ENCODE measurements around the gene DRC1. TPM values are rescaled to one million over a fixed set of nuclear protein-coding genes. Genes with fewer than 3 reads are reported as not detected.

DRC1 gene
- polyA plus RNA-seq, 6 donors from 2014 or later, result not detected

GRCh38 chr2:26376799-26377198 is 24.9 kb upstream of the DRC1 start:
- peaks cover 0 to 2% (median 0%) of the 10 kb centered on the region in 7 donors for H3K9me3 Mint-ChIP-seq
- no peaks in the 10 kb centered on the region for H3K27me3 Mint-ChIP-seq
- no peak overlapping the region for H3K27ac Mint-ChIP-seq
- H3K36me3 Mint-ChIP-seq, result peaks cover 36 to 43% of the 10 kb centered on the region in 2 donors
- DNase-seq, result no peak
- ATAC-seq (ENCODE audit: low read depth in 2 of 2), result no peak
- no peaks in the 10 kb centered on the region for H3K4me1 Mint-ChIP-seq
- no peak overlapping the region for H3K4me3 Mint-ChIP-seq

GRCh38 chr2:26380281-26380680 is 21.4 kb upstream of the DRC1 start:
- H3K4me3 Mint-ChIP-seq, result no peak overlapping the region
- peak overlapping the region in 1 of 6 donors; percentile 28 for H3K27ac Mint-ChIP-seq
- H3K27me3 Mint-ChIP-seq, result no peaks in the 10 kb centered on the region
- ATAC-seq (ENCODE audit: low read depth in 2 of 2) (no peak), DNase-seq (no peak)
- H3K9me3 Mint-ChIP-seq, result no peaks in the 10 kb centered on the region
- peaks cover 29 to 33% of the 10 kb centered on the region in 2 donors for H3K36me3 Mint-ChIP-seq
- H3K4me1 Mint-ChIP-seq, result no peaks in the 10 kb centered on the region

- Mint-ChIP-seq H3K4me3 (no peak overlapping the region), H3K27ac (no peak overlapping the region), H3K36me3 (peaks cover 18 to 25% of the 10 kb centered on the region in 2 donors), H3K27me3 (no peaks in the 10 kb centered on the region), H3K4me1 (no peaks in the 10 kb centered on the region), H3K9me3 (no peaks in the 10 kb centered on the region)
- ATAC-seq (ENCODE audit: low read depth in 2 of 2), result no peak
- DNase-seq, result no peak
Measured at GRCh38 chr2:26382564-26382963, 19.2 kb upstream of the DRC1 start.

GRCh38 chr2:26384183-26384582 is 17.5 kb upstream of the DRC1 start:
- H3K4me3 Mint-ChIP-seq, result no peak overlapping the region
- H3K36me3 Mint-ChIP-seq, result peaks cover 7 to 13% of the 10 kb centered on the region in 2 donors
- H3K27ac Mint-ChIP-seq, result peak overlapping the region in 3 of 6 donors; percentile 2 to 55 (median 35)
- no peaks in the 10 kb centered on the region for H3K9me3 Mint-ChIP-seq
- H3K27me3 Mint-ChIP-seq, result no peaks in the 10 kb centered on the region
- DNase-seq (no peak), ATAC-seq (ENCODE audit: low read depth in 2 of 2) (no peak)
- H3K4me1 Mint-ChIP-seq, result no peaks in the 10 kb centered on the region

GRCh38 chr2:26384597-26384996 is 17.1 kb upstream of the DRC1 start:
- no peak for DNase-seq
- no peaks in the 10 kb centered on the region for H3K27me3 Mint-ChIP-seq
- H3K4me3 Mint-ChIP-seq, result no peak overlapping the region
- H3K9me3 Mint-ChIP-seq, result no peaks in the 10 kb centered on the region
- H3K27ac Mint-ChIP-seq, result no peak overlapping the region
- H3K36me3 Mint-ChIP-seq, result peaks cover 7 to 13% of the 10 kb centered on the region in 2 donors
- H3K4me1 Mint-ChIP-seq, result no peaks in the 10 kb centered on the region
- no peak for ATAC-seq (ENCODE audit: low read depth in 2 of 2)

- H3K4me3 Mint-ChIP-seq, result no peak overlapping the region
- no peaks in the 10 kb centered on the region for H3K27me3 Mint-ChIP-seq
- H3K9me3 Mint-ChIP-seq, result no peaks in the 10 kb centered on the region
- no peaks in the 10 kb centered on the region for H3K4me1 Mint-ChIP-seq
- no peak overlapping the region for H3K27ac Mint-ChIP-seq
- ATAC-seq (ENCODE audit: low read depth in 2 of 2) (no peak), DNase-seq (no peak)
- H3K36me3 Mint-ChIP-seq, result peaks cover 7 to 11% of the 10 kb centered on the region in 2 donors
Measured at GRCh38 chr2:26387189-26387588, 14.5 kb upstream of the DRC1 start.

- no peak for ATAC-seq (ENCODE audit: low read depth in 2 of 2)
- H3K4me1 Mint-ChIP-seq, result peaks cover 0 to 5% (median 0%) of the 10 kb centered on the region in 3 donors
Measured at GRCh38 chr2:26394694-26395093, 7.0 kb upstream of the DRC1 start.

GRCh38 chr2:26395394-26395793 is 6.3 kb upstream of the DRC1 start:
- no peaks in the 10 kb centered on the region for H3K9me3 Mint-ChIP-seq
- DNase-seq, result no peak
- H3K4me3 Mint-ChIP-seq, result no peak overlapping the region
- no peaks in the 10 kb centered on the region for H3K27me3 Mint-ChIP-seq
- H3K36me3 Mint-ChIP-seq, result peaks cover 0 to 13% of the 10 kb centered on the region in 2 donors
- peaks cover 0 to 5% (median 0%) of the 10 kb centered on the region in 3 donors for H3K4me1 Mint-ChIP-seq
- ATAC-seq (ENCODE audit: low read depth in 2 of 2), result no peak
- no peak overlapping the region for H3K27ac Mint-ChIP-seq

More at GRCh38 chr2:26394694-26395093, 7.0 kb upstream of the DRC1 start:
- H3K27me3 Mint-ChIP-seq, result no peaks in the 10 kb centered on the region
- no peak for DNase-seq
- no peaks in the 10 kb centered on the region for H3K9me3 Mint-ChIP-seq
- no peak overlapping the region for H3K4me3 Mint-ChIP-seq
- H3K36me3 Mint-ChIP-seq, result peaks cover 0 to 13% of the 10 kb centered on the region in 2 donors
- no peak overlapping the region for H3K27ac Mint-ChIP-seq

GRCh38 chr2:26396734-26397298 is 4.9 kb upstream of the DRC1 start:
- no peaks in the 10 kb centered on the region for H3K27me3 Mint-ChIP-seq
- no peak overlapping the region for H3K4me3 Mint-ChIP-seq
- no peaks in the 10 kb centered on the region for H3K9me3 Mint-ChIP-seq
- ATAC-seq (ENCODE audit: low read depth in 2 of 2) (no peak), DNase-seq (no peak)
- H3K4me1 Mint-ChIP-seq, result peaks cover 0 to 5% (median 0%) of the 10 kb centered on the region in 3 donors
- H3K36me3 Mint-ChIP-seq, result peaks cover 0 to 7% of the 10 kb centered on the region in 2 donors
- peak overlapping the region in 2 of 6 donors; percentile 38 to 48 for H3K27ac Mint-ChIP-seq

- H3K27me3 Mint-ChIP-seq, result peaks cover 0 to 6% (median 6%) of the 10 kb centered on the region in 3 donors
- no peak for DNase-seq
- H3K4me3 Mint-ChIP-seq, result no peak overlapping the region
Measured at GRCh38 chr2:26399771-26400376, 1.8 kb upstream of the DRC1 start.

GRCh38 chr2:26400723-26401122 is 997 bp upstream of the DRC1 start:
- no peak overlapping the region for H3K4me3 Mint-ChIP-seq
- peaks cover 0 to 7% of the 10 kb centered on the region in 2 donors for H3K36me3 Mint-ChIP-seq
- no peaks in the 10 kb centered on the region for H3K9me3 Mint-ChIP-seq
- no peak for ATAC-seq (ENCODE audit: low read depth in 2 of 2)
- peaks cover 0 to 11% (median 6%) of the 10 kb centered on the region in 3 donors for H3K27me3 Mint-ChIP-seq
- DNase-seq, result no peak
- H3K4me1 Mint-ChIP-seq, result peaks cover 0 to 5% (median 0%) of the 10 kb centered on the region in 3 donors
- no peak overlapping the region for H3K27ac Mint-ChIP-seq

More at GRCh38 chr2:26399771-26400376, 1.8 kb upstream of the DRC1 start:
- Mint-ChIP-seq H3K36me3 (peaks cover 0 to 7% of the 10 kb centered on the region in 2 donors), H3K27ac (peak overlapping the region in 1 of 6 donors; percentile 6), H3K4me1 (peaks cover 0 to 5% (median 0%) of the 10 kb centered on the region in 3 donors), H3K9me3 (no peaks in the 10 kb centered on the region)
- no peak for ATAC-seq (ENCODE audit: low read depth in 2 of 2)

GRCh38 chr2:26407526-26407925 is 5.8 kb downstream of the DRC1 start:
- no peaks in the 10 kb centered on the region for H3K36me3 Mint-ChIP-seq
- peaks cover 16 to 19% (median 16%) of the 10 kb centered on the region in 3 donors for H3K27me3 Mint-ChIP-seq
- H3K4me3 Mint-ChIP-seq, result no peak overlapping the region
- no peak for DNase-seq
- H3K27ac Mint-ChIP-seq, result no peak overlapping the region
- H3K9me3 Mint-ChIP-seq, result no peaks in the 10 kb centered on the region
- ATAC-seq (ENCODE audit: low read depth in 2 of 2), result no peak
- H3K4me1 Mint-ChIP-seq, result peaks cover 4 to 9% (median 6%) of the 10 kb centered on the region in 3 donors

GRCh38 chr2:26409785-26410184 is 8.1 kb downstream of the DRC1 start:
- Mint-ChIP-seq H3K36me3 (no peaks in the 10 kb centered on the region), H3K27me3 (peaks cover 13 to 16% (median 16%) of the 10 kb centered on the region in 3 donors), H3K4me3 (no peak overlapping the region), H3K4me1 (peaks cover 4 to 9% (median 6%) of the 10 kb centered on the region in 3 donors), H3K9me3 (no peaks in the 10 kb centered on the region), H3K27ac (no peak overlapping the region)
- DNase-seq, result no peak
- ATAC-seq (ENCODE audit: low read depth in 2 of 2), result no peak

- Mint-ChIP-seq H3K9me3 (no peaks in the 10 kb centered on the region), H3K27ac (no peak overlapping the region), H3K27me3 (peaks cover 8 to 16% (median 16%) of the 10 kb centered on the region in 3 donors), H3K36me3 (no peaks in the 10 kb centered on the region), H3K4me1 (peaks cover 4 to 9% (median 6%) of the 10 kb centered on the region in 3 donors), H3K4me3 (no peak overlapping the region)
- ATAC-seq (ENCODE audit: low read depth in 2 of 2) (no peak), DNase-seq (no peak)
Measured at GRCh38 chr2:26410764-26411243, 9.1 kb downstream of the DRC1 start.
